H9 (cell line): ENCODE measurements around the gene SIT1. TPM values are rescaled to one million over a fixed set of nuclear protein-coding genes. Genes with fewer than 3 reads are reported as not detected.

ENCODE experiments used
- DNase-seq: peaks from one replicate; pipeline ENCODE4 v3.0.0-alpha.2; 2017
- H2AFZ ChIP-seq: one replicate; pipeline ENCODE4 v1.6.1; 2013; ENCODE audit warnings: mild to moderate bottlenecking, low read length, control low read depth, moderate library complexity
- H2AK5ac ChIP-seq: 2 replicates; pipeline ENCODE4 v1.6.1; 2013; ENCODE audit warnings: low read length, control low read depth, mixed read lengths; ENCODE audit not compliant: insufficient read length
- H2BK120ac ChIP-seq: one replicate; pipeline ENCODE4 v1.6.1; 2013; ENCODE audit warnings: low read depth, mild to moderate bottlenecking, low read length, control low read depth, inconsistent platforms; ENCODE audit not compliant: poor library complexity, severe bottlenecking
- H2BK12ac ChIP-seq: 2 replicates; pipeline ENCODE4 v1.6.1; 2013; ENCODE audit warnings: low read length, control low read depth, mixed read lengths, low read depth; ENCODE audit not compliant: insufficient read length
- H2BK15ac ChIP-seq: 2 replicates; pipeline ENCODE4 v1.6.1; 2013; ENCODE audit warnings: low read depth, low read length, control low read depth
- H2BK20ac ChIP-seq: one replicate; pipeline ENCODE4 v1.6.1; 2013; ENCODE audit warnings: low read depth, mild to moderate bottlenecking, low read length, control low read depth, inconsistent platforms; ENCODE audit not compliant: poor library complexity, severe bottlenecking
- H2BK5ac ChIP-seq: 2 replicates; pipeline ENCODE4 v1.6.1; 2013; ENCODE audit warnings: low read length, control low read depth, mixed read lengths; ENCODE audit not compliant: insufficient read length
- H3K14ac ChIP-seq: 2 replicates; pipeline ENCODE4 v1.6.1; 2013; ENCODE audit warnings: low read length, control low read depth; ENCODE audit not compliant: insufficient read depth
- H3K18ac ChIP-seq: 2 replicates; pipeline ENCODE4 v1.6.1; 2013; ENCODE audit warnings: low read depth, mild to moderate bottlenecking, mixed read lengths, low read length, control low read depth; ENCODE audit not compliant: insufficient read length
- H3K23ac ChIP-seq: 2 replicates; pipeline ENCODE4 v1.6.1; 2013; ENCODE audit warnings: low read length, control low read depth, mixed read lengths, low read depth; ENCODE audit not compliant: insufficient read length
- H3K23me2 ChIP-seq: 2 replicates; pipeline ENCODE4 v1.6.1; 2013; ENCODE audit warnings: low read depth, mild to moderate bottlenecking, mixed read lengths, low read length, control low read depth; ENCODE audit not compliant: insufficient read length, poor library complexity, severe bottlenecking
- H3K27ac ChIP-seq: 2 replicates; pipeline ENCODE4 v1.5.1; 2013; ENCODE audit warnings: low read length, control low read depth, mixed read lengths, low read depth; ENCODE audit not compliant: insufficient read length
- H3K27me3 ChIP-seq: 2 replicates; pipeline ENCODE4 v1.6.1; 2013; ENCODE audit warnings: low read length, control low read depth, inconsistent platforms; ENCODE audit not compliant: insufficient read depth
- H3K4ac ChIP-seq: 2 replicates; pipeline ENCODE4 v1.6.1; 2013; ENCODE audit warnings: low read depth, mild to moderate bottlenecking, control low read depth, inconsistent platforms, low read length, moderate library complexity
- H3K4me1 ChIP-seq: 2 replicates; pipeline ENCODE4 v1.6.1; 2013; ENCODE audit warnings: low read length, control low read depth, inconsistent platforms; ENCODE audit not compliant: insufficient read depth
- H3K4me2 ChIP-seq: 2 replicates; pipeline ENCODE4 v1.6.1; 2013; ENCODE audit warnings: low read length, control low read depth, mixed read lengths; ENCODE audit not compliant: insufficient read length, insufficient read depth
- H3K56ac ChIP-seq: 2 replicates; pipeline ENCODE4 v1.6.1; 2013; ENCODE audit warnings: low read depth, mild to moderate bottlenecking, mixed read lengths, low read length, control low read depth; ENCODE audit not compliant: insufficient read length
- H3K79me1 ChIP-seq: 2 replicates; pipeline ENCODE4 v1.6.1; 2013; ENCODE audit warnings: low read depth, mild to moderate bottlenecking, moderate library complexity, low read length, control low read depth, inconsistent platforms; ENCODE audit not compliant: insufficient read depth, poor library complexity, severe bottlenecking
- H3K79me2 ChIP-seq: 2 replicates; pipeline ENCODE4 v1.6.1; 2013; ENCODE audit warnings: low read length, control low read depth, inconsistent platforms; ENCODE audit not compliant: insufficient read depth
- H3K9ac ChIP-seq: 2 replicates; pipeline ENCODE4 v1.6.1; 2013; ENCODE audit warnings: low read length, control low read depth, mixed read lengths; ENCODE audit not compliant: insufficient read length; ENCODE audit errors: extremely low read depth
- H3K9me3 ChIP-seq: one replicate; pipeline ENCODE4 v1.6.1; 2013; ENCODE audit warnings: low read depth, low read length, inconsistent platforms; ENCODE audit not compliant: control insufficient read depth
- H3T11ph ChIP-seq: one replicate; pipeline ENCODE4 v1.6.1; 2013; ENCODE audit warnings: mild to moderate bottlenecking, low read length, control low read depth, inconsistent platforms
- H4K20me1 ChIP-seq: one replicate; pipeline ENCODE4 v1.6.1; 2013; ENCODE audit not compliant: control insufficient read depth, insufficient read length, insufficient read depth
- H4K5ac ChIP-seq: 2 replicates; pipeline ENCODE4 v1.6.1; 2013; ENCODE audit warnings: low read depth, mild to moderate bottlenecking, mixed read lengths, low read length, control low read depth; ENCODE audit not compliant: insufficient read length
- H4K8ac ChIP-seq: replicated peaks from 2 replicates; pipeline ENCODE4 v1.6.1; 2013; ENCODE audit warnings: low read length, control low read depth, mixed read lengths, low read depth; ENCODE audit not compliant: insufficient read length
- H4K91ac ChIP-seq: 2 replicates; pipeline ENCODE4 v1.6.1; 2013; ENCODE audit warnings: low read depth, mild to moderate bottlenecking, moderate library complexity, mixed read lengths, low read length, control low read depth; ENCODE audit not compliant: insufficient read length
- H3K27ac Mint-ChIP-seq, 3 experiments: 2 replicates in 2 of 3; 3 replicates in 1 of 3; pipeline ENCODE4 v1.8.0; 2020 to 2021; ENCODE audit warnings: mixed read lengths in 3 of 3, mild to moderate bottlenecking in 1 of 3, moderate library complexity in 1 of 3
- H3K27me3 Mint-ChIP-seq: 2 replicates; pipeline ENCODE4 v1.8.0; 2021; ENCODE audit warnings: low read depth, mild to moderate bottlenecking, moderate library complexity, mixed read lengths
- H3K36me3 Mint-ChIP-seq, 3 experiments: 2 replicates in 2 of 3; 3 replicates in 1 of 3; pipeline ENCODE4 v1.8.0; 2020 to 2021; ENCODE audit warnings: low read depth in 3 of 3, mixed read lengths in 3 of 3; ENCODE audit not compliant: insufficient read depth in 1 of 3
- H3K4me1 Mint-ChIP-seq, 2 experiments: 2 replicates each; pipeline ENCODE4 v1.8.0; 2020; ENCODE audit warnings: mixed read lengths in 2 of 2
- H3K4me3 Mint-ChIP-seq, 2 experiments: 2 replicates in 1 of 2; 3 replicates in 1 of 2; pipeline ENCODE4 v1.8.0; 2020 to 2021; ENCODE audit warnings: mild to moderate bottlenecking in 2 of 2, mixed read lengths in 2 of 2, moderate library complexity in 1 of 2
- H3K9me3 Mint-ChIP-seq, 2 experiments: 2 replicates in 1 of 2; 3 replicates in 1 of 2; pipeline ENCODE4 v1.8.0; 2020; ENCODE audit warnings: mild to moderate bottlenecking in 2 of 2, mixed read lengths in 2 of 2, moderate library complexity in 1 of 2
- WGBS: extraction: QIAGEN DNeasy Blood & Tissue Kit; methylation state at CpG from one replicate; pipeline ENCODE4 v1.1.7; 2013; ENCODE audit warnings: missing lambda C conversion rate, low lambda C conversion rate, mixed read lengths; ENCODE audit not compliant: insufficient read length; ENCODE audit errors: extremely low coverage; 5-methylcytosine and 5-hydroxymethylcytosine counted together
- long read RNA-seq: library from polyadenylated mRNA; unstranded; transcript quantifications from one replicate; pipeline ENCODE4 v2.0.0, GENCODE V29; 2020
- total RNA-seq: library from RNA; stranded (reverse); gene quantifications from 2 replicates; pipeline ENCODE4 v1.2.1, GENCODE V29; 2021
- TF ChIP-seq, protein P1 (sequence below): fragments of 200-600 bp; sonication (generic); conservative IDR thresholded peaks from 3 replicates; pipeline ENCODE4 v1.8.0; 2021; ENCODE audit warnings: antibody characterized with exemption, mild to moderate bottlenecking

Gene SIT1, protein sequence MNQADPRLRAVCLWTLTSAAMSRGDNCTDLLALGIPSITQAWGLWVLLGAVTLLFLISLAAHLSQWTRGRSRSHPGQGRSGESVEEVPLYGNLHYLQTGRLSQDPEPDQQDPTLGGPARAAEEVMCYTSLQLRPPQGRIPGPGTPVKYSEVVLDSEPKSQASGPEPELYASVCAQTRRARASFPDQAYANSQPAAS
- total RNA-seq = 1.3 and 1.6 TPM in 2 replicates
- long read RNA-seq, partial matches to known transcripts = 0 of 1 reads
- long read RNA-seq, other reads (novel, unspliced or antisense) = 0 of 1 reads

DNA sequence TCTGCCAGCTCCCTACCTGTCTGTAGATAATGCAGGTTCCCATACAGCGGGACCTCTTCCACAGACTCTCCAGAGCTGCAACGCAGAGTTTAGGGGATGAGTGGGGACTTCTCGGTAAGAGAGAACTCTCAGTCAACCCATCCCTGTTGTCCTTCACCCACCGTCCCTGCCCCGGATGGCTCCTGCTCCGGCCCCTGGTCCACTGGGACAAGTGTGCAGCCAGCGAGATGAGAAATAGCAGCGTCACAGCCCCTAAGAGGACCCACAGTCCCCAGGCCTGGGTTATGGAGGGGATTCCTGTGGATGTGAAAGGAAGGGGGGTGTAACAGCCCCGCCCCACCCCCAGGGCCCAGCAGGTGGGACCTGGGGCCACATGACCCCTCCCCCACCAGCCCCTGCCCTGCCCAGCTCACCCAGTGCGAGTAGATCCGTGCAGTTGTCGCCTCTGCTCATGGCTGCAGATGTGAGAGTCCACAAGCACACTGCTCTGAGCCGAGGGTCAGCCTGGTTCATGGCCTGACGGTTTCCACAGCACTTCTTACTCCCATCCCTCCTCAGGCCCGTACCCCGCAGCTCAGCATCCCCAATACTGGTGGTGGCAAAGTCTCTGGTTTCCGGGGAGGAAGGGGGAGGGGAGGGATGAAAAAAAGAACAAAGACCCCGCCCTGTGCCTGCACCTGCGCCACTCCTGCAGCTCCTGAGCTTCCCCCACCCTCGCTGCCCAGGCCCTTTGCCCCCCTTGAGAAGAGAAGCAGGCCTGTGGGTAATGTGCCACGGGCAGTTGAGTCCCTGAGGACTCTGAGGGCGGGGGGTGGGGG is at the start of gene SIT1:
Gene SIT1, minus strand, starts transcription at position 591 of the 818 bp plus-strand sequence. Its CDS starts 78 bp downstream, at position 513.
- Mint-ChIP-seq H3K27ac (peak within 1 kb of the TSS in 1 of 3 experiments; percentile 13; a peak in 1 of 7 replicates), H3K4me3 (peak within 1 kb of the TSS in 1 of 2 experiments; percentile 14; a peak in 2 of 5 replicates), H3K27me3 (peaks cover 5% of the 10 kb centered on the region), H3K9me3 (no peaks in the 10 kb centered on the region), H3K4me1 (peaks cover 26 to 33% of the 10 kb centered on the region in 2 experiments), H3K36me3 (no peaks in the 10 kb centered on the region)
- Histone ChIP-seq H2BK15ac (no peak within 1 kb of the TSS), H3K79me1 (no peaks in the 10 kb centered on the region), H3T11ph (no peak within 1 kb of the TSS), H2BK5ac (no peak within 1 kb of the TSS), H3K23me2 (no peaks in the 10 kb centered on the region), H3K4me1 (peaks cover 3% of the 10 kb centered on the region; the same call in 1 of the 2 replicates), H4K8ac (no peak within 1 kb of the TSS), H2AK5ac (no peak within 1 kb of the TSS), H2BK12ac (no peak within 1 kb of the TSS), H4K5ac (no peak within 1 kb of the TSS), H3K4me2 (peak within 1 kb of the TSS; percentile 26), H3K27me3 (0 out of 2 replicates have a peak, but pooled peaks cover 2% of the 10 kb centered on the region), H2AFZ (no peak within 1 kb of the TSS), H3K23ac (no peak within 1 kb of the TSS), H3K27ac (no peak within 1 kb of the TSS), H4K91ac (no peak within 1 kb of the TSS), H4K20me1 (no peaks in the 10 kb centered on the region), H3K56ac (no peak within 1 kb of the TSS), H3K18ac (peak within 1 kb of the TSS; percentile 77), H3K14ac (peak within 1 kb of the TSS; percentile 93), H3K9me3 (no peaks in the 10 kb centered on the region), H3K4ac (no peak within 1 kb of the TSS), H2BK20ac (no peak within 1 kb of the TSS), H3K79me2 (no peaks in the 10 kb centered on the region), H2BK120ac (no peak within 1 kb of the TSS), H3K9ac (no peak within 1 kb of the TSS)
- WGBS = no CpG with 5 or more reads among the region's 22 CpGs
- DNase-seq = no peak
- TF ChIP-seq, protein P1, sequence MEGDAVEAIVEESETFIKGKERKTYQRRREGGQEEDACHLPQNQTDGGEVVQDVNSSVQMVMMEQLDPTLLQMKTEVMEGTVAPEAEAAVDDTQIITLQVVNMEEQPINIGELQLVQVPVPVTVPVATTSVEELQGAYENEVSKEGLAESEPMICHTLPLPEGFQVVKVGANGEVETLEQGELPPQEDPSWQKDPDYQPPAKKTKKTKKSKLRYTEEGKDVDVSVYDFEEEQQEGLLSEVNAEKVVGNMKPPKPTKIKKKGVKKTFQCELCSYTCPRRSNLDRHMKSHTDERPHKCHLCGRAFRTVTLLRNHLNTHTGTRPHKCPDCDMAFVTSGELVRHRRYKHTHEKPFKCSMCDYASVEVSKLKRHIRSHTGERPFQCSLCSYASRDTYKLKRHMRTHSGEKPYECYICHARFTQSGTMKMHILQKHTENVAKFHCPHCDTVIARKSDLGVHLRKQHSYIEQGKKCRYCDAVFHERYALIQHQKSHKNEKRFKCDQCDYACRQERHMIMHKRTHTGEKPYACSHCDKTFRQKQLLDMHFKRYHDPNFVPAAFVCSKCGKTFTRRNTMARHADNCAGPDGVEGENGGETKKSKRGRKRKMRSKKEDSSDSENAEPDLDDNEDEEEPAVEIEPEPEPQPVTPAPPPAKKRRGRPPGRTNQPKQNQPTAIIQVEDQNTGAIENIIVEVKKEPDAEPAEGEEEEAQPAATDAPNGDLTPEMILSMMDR = no peak
